GM12878 (cell line): ENCODE results near the gene PDE11A. TPM values are rescaled to one million over a fixed set of nuclear protein-coding genes. Genes with fewer than 3 reads are reported as not detected.

Experiments used
- ATAC-seq: fragments of 200-7000 bp; cut with Tn5 transposase; 3 replicates; pipeline ENCODE4 v1.9.1; 2020; ENCODE audit warnings: mild to moderate bottlenecking, moderate library complexity
- BruUV-seq: library from RNA; stranded (reverse); fragments of 400-500 nt; replicated peaks from 2 replicates; lab custom pipeline; 2021; lab: Mats Ljungman, UMichigan
- CTCF ChIA-PET: fragments of 300-600 bp; sonication (Branson Sonifier 250); formaldehyde crosslinking; extraction: SDS; loops from one replicate; lab custom pipeline; 2021; ENCODE audit warnings: inconsistent platforms; lab: Yijun Ruan, JAX
- POLR2A ChIA-PET: fragments of 350-600 bp; formaldehyde crosslinking; extraction: SDS; loops from one replicate; lab custom pipeline; 2021; ENCODE audit warnings: inconsistent platforms; lab: Charles Lee
- RAD21 ChIA-PET: fragments of 300-600 bp; sonication (Branson Sonifier 250); formaldehyde crosslinking; loops from one replicate; lab custom pipeline; 2023; ENCODE audit warnings: antibody characterized with exemption; ENCODE audit not compliant: unreplicated experiment; lab: Charles Lee
- SMC1A ChIA-PET: fragments of 300-600 bp; sonication (Branson Sonifier 250); formaldehyde crosslinking; loops from one replicate; lab custom pipeline; 2023; ENCODE audit not compliant: unreplicated experiment, uncharacterized antibody; lab: Charles Lee
- DNase-seq: peaks from one replicate; pipeline ENCODE4 v3.0.0-alpha.2; 2011; ENCODE audit warnings: low read depth, low spot score
- FAIRE-seq: peaks from 3 replicates; lab custom pipeline; 2011; peaks lifted over from hg19 to GRCh38; lab: Jason Lieb, UNC
- H2AFZ ChIP-seq: 2 replicates; pipeline ENCODE4 v1.6.0; 2011; ENCODE audit warnings: low read depth, low read length, control low read depth; ENCODE audit not compliant: control insufficient read depth
- H3K27ac ChIP-seq: 2 replicates; pipeline ENCODE4 v1.5.1; 2011; ENCODE audit warnings: control low read depth; ENCODE audit not compliant: control insufficient read depth, insufficient read depth
- H3K27me3 ChIP-seq, 2 experiments: replicated peaks in 1 of 2; 2 replicates each; pipeline versions ENCODE4 v1.6.0 to v1.6.1; 2011; ENCODE audit warnings: low read length in 1 of 2; ENCODE audit not compliant: control insufficient read depth in 2 of 2, insufficient read depth in 2 of 2
- H3K36me3 ChIP-seq, 2 experiments: 2 replicates each; pipeline ENCODE4 v1.5.1; 2011; ENCODE audit warnings: low read length in 1 of 2; ENCODE audit not compliant: control insufficient read depth in 2 of 2, insufficient read depth in 2 of 2
- H3K4me1 ChIP-seq: 2 replicates; pipeline ENCODE4 v1.6.1; 2011; ENCODE audit warnings: mild to moderate bottlenecking, low read length, moderate library complexity, mixed read lengths; ENCODE audit not compliant: control insufficient read depth, insufficient read depth
- H3K4me2 ChIP-seq: 2 replicates; pipeline ENCODE4 v1.6.0; 2011; ENCODE audit warnings: control low read depth; ENCODE audit not compliant: control insufficient read depth, insufficient read depth
- H3K4me3 ChIP-seq: fragments of 200-600 bp; sonication (generic); 2 replicates; pipeline ENCODE4 v1.5.1; 2016
- H3K79me2 ChIP-seq: 2 replicates; pipeline ENCODE4 v1.6.0; 2011; ENCODE audit warnings: low read length; ENCODE audit not compliant: control insufficient read depth, insufficient read depth
- H3K9ac ChIP-seq: 2 replicates; pipeline ENCODE4 v1.8.0; 2011; ENCODE audit warnings: low read length, control low read depth, mixed read lengths; ENCODE audit not compliant: control insufficient read depth, insufficient read depth
- H3K9me3 ChIP-seq: replicated peaks from 3 replicates; pipeline ENCODE4 v1.5.1; 2011; ENCODE audit warnings: mild to moderate bottlenecking, low read length; ENCODE audit not compliant: control insufficient read depth, insufficient read depth
- H4K20me1 ChIP-seq: 2 replicates; pipeline ENCODE4 v1.6.0; 2011; ENCODE audit not compliant: control insufficient read depth, insufficient read depth
- BRCA1 ChIP-seq: IDR thresholded peaks from 2 replicates; pipeline ENCODE4 v1.6.1; 2011; ENCODE audit warnings: low read depth, low read length, improper control_type of control experiment
- CHD2 ChIP-seq: IDR thresholded peaks from 2 replicates; pipeline ENCODE4 v1.6.1; 2011; ENCODE audit warnings: low read depth, low read length, improper control_type of control experiment, borderline replicate concordance
- IRF4 ChIP-seq: IDR thresholded peaks from 2 replicates; pipeline ENCODE4 v1.6.1; 2011; ENCODE audit warnings: low read depth, low read length
- JUNB ChIP-seq: IDR thresholded peaks from 2 replicates; pipeline ENCODE4 v1.6.1; 2016; ENCODE audit warnings: antibody characterized with exemption, mild to moderate bottlenecking
- NFXL1 ChIP-seq: fragments of 450-650 bp; IDR thresholded peaks from 2 replicates; pipeline ENCODE4 v1.6.1; 2017; ENCODE audit warnings: antibody characterized with exemption, mild to moderate bottlenecking, borderline replicate concordance
- SMARCA5 ChIP-seq: fragments of 450-650 bp; IDR thresholded peaks from 2 replicates; pipeline ENCODE4 v1.6.1; 2017; ENCODE audit warnings: mild to moderate bottlenecking
- SUZ12 ChIP-seq: fragments of 200-600 bp; sonication (generic); IDR thresholded peaks from one replicate; pipeline ENCODE4 v1.6.1; 2018; ENCODE audit warnings: antibody characterized with exemption, mild to moderate bottlenecking; ENCODE audit not compliant: unreplicated experiment
- WGBS: methylation state at CpG from one replicate; pipeline ENCODE4 v1.1.6; 2016; ENCODE audit warnings: low lambda C conversion rate; ENCODE audit not compliant: insufficient replicate concordance, insufficient coverage; ENCODE audit errors: missing lambda C conversion rate; 5-methylcytosine and 5-hydroxymethylcytosine counted together
- in situ Hi-C: fragments of 300-500 bp; cut with MboI; formaldehyde crosslinking; loops from 9 replicates; pipeline ENCODE4 v1.14.3; 2018; ENCODE audit warnings: mixed read lengths
- intact Hi-C: fragments of 100-400 bp; cut with micrococcal nuclease; formaldehyde crosslinking; loops from one replicate; pipeline ENCODE4 v1.14.2; 2022; ENCODE audit not compliant: unreplicated experiment
- polyA plus RNA-seq, 11 experiments: library from polyadenylated mRNA; depleted of rRNA in 4 of 11; unstranded in 6 of 11; stranded (reverse) in 5 of 11; fragments of >200 nt; fragmentation: Nextera tagmentation in 4 of 11; fragmentation: Illumina TruSeq in 1 of 11; extraction: Ambion mirVana in 4 of 11; extraction: Trizol in 1 of 11; gene quantifications; 1 replicate in 1 of 11; 2 replicates in 10 of 11; pipeline versions ENCODE4 v1.2.1 to v1.2.3, GENCODE V29; 2011 to 2016; ENCODE audit warnings: inconsistent platforms in 2 of 11, missing spikeins in 2 of 11, low read depth in 1 of 11
- total RNA-seq, 4 experiments: library from RNA; depleted of rRNA in 3 of 4; stranded (reverse); fragments of >200 nt in 3 of 4; fragmentation: Illumina TruSeq in 1 of 4; extraction: Trizol in 1 of 4; gene quantifications; 2 replicates each; pipeline versions ENCODE4 v1.2.1 to v1.2.3, GENCODE V29; 2013 to 2021
- TF ChIP-seq, protein P1 (sequence below): IDR thresholded peaks from 2 replicates; pipeline ENCODE4 v1.6.1; 2012; ENCODE audit warnings: improper control_type of control experiment, low read depth, low read length; ENCODE audit not compliant: insufficient replicate concordance

The PDE11A gene
- total and polyA plus RNA-seq, 10 of the 15 experiments (the other 5 are each of a cell fraction or from before 2014, with no cell fraction given): 0.01 to 0.17 (median 0.06) TPM; not detected in 5

DNA sequence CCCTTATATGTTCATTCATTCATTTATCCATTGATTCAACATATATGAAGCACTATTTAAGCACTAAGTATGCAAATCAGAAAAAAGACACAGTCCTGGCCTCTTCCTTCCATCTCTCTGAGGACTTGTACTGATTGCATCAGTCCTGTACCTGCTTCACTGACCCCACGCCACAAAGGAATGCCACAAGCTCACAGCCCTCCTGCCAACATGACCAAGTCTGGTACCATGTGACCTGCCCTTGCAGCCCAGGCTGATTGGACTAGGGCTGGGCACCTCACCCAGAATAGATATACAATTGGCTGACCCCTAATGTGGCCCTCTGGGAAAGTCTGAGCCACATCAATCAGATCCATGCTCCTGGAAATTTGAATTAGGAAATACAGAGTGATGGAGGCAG lies 483.4 kb downstream of the PDE11A start:
- SMC1A ChIA-PET: interaction anchor here (1.1 to 1.2 kb wide), 2 partner anchors 45 to 99 kb away, joined by 3 read pairs; no protein-coding TSS in a partner anchor
- FAIRE-seq (no peak), DNase-seq (no peak)
- Histone ChIP-seq H2AFZ (no peak overlapping the region), H3K4me1 (no peaks in the 10 kb centered on the region), H4K20me1 (no peaks in the 10 kb centered on the region)
- in situ Hi-C loops: no loop called here
- no peak for TF ChIP-seq NFXL1
- no peak for TF ChIP-seq JUNB
- TF ChIP-seq CHD2: no peak
- TF ChIP-seq SMARCA5: no peak
- no peak for TF ChIP-seq BRCA1
- TF ChIP-seq SUZ12: no peak
- TF ChIP-seq, protein P1, sequence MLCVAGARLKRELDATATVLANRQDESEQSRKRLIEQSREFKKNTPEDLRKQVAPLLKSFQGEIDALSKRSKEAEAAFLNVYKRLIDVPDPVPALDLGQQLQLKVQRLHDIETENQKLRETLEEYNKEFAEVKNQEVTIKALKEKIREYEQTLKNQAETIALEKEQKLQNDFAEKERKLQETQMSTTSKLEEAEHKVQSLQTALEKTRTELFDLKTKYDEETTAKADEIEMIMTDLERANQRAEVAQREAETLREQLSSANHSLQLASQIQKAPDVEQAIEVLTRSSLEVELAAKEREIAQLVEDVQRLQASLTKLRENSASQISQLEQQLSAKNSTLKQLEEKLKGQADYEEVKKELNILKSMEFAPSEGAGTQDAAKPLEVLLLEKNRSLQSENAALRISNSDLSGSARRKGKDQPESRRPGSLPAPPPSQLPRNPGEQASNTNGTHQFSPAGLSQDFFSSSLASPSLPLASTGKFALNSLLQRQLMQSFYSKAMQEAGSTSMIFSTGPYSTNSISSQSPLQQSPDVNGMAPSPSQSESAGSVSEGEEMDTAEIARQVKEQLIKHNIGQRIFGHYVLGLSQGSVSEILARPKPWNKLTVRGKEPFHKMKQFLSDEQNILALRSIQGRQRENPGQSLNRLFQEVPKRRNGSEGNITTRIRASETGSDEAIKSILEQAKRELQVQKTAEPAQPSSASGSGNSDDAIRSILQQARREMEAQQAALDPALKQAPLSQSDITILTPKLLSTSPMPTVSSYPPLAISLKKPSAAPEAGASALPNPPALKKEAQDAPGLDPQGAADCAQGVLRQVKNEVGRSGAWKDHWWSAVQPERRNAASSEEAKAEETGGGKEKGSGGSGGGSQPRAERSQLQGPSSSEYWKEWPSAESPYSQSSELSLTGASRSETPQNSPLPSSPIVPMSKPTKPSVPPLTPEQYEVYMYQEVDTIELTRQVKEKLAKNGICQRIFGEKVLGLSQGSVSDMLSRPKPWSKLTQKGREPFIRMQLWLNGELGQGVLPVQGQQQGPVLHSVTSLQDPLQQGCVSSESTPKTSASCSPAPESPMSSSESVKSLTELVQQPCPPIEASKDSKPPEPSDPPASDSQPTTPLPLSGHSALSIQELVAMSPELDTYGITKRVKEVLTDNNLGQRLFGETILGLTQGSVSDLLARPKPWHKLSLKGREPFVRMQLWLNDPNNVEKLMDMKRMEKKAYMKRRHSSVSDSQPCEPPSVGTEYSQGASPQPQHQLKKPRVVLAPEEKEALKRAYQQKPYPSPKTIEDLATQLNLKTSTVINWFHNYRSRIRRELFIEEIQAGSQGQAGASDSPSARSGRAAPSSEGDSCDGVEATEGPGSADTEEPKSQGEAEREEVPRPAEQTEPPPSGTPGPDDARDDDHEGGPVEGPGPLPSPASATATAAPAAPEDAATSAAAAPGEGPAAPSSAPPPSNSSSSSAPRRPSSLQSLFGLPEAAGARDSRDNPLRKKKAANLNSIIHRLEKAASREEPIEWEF: no peak
- no peak for TF ChIP-seq IRF4
- TF ChIP-seq, all 136 proteins: peak for 0
- no peak overlapping the region for H3K9ac ChIP-seq
- H3K27me3 ChIP-seq: no peaks in the 10 kb centered on the region
- H3K4me3 ChIP-seq: no peak overlapping the region
- POLR2A ChIA-PET: no interaction called here
- no peaks in the 10 kb centered on the region for H3K36me3 ChIP-seq
- ATAC-seq: no peak
- no peaks in the 10 kb centered on the region for H3K9me3 ChIP-seq
- H3K27ac ChIP-seq: no peak overlapping the region
- H3K79me2 ChIP-seq: no peaks in the 10 kb centered on the region
- H3K4me2 ChIP-seq: no peak overlapping the region
- intact Hi-C loops: no loop called here
- WGBS: 0% methylated on average over 1 of the region's 1 CpG
- RAD21 ChIA-PET: no interaction called here
- no TSS peak for BruUV-seq
- CTCF ChIA-PET: interaction anchor here (0.8 kb wide), 1 partner anchor 11 kb away, joined by 3 read pairs; no protein-coding TSS in a partner anchor
